Stimulated activated CD8-positive, alpha-beta memory T cell treated with anti-CD3 and anti-CD28 coated beads, Interleukin-12 subunit alpha, Interleukin-12 subunit beta, amount 100 ng/mL, for 24 hours (primary cell): ENCODE measurements around the gene SHROOM4.

ENCODE experiments used
- DNase-seq: peaks from one replicate; pipeline ENCODE4 v3.0.0-alpha.2; 2020; ENCODE audit errors: extremely low read depth

Gene SHROOM4

GRCh38 chrX:50707955-50708699, 105.9 kb downstream of the SHROOM4 start:
- DNase-seq = no peak

DNA sequence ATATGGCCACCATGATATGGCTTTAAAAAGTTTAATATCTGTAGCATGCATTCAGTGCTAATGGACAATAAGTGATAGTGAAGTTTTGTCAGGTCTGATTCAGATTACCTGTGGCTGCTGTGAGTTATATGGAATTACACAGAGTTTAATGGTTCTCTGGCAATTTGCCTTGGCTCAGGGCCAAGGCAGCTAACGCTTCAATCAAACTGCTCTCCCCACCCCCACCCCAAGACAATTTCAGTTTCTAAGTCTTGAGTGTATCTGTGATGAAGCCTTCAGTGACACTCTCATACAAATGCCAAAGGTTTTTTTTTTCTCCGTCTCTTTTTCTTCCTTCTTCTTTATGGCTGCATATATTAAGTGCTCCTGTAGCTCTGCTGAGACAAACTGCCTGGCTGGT, 106.6 kb downstream of the SHROOM4 start:
- DNase-seq = no peak

DNA sequence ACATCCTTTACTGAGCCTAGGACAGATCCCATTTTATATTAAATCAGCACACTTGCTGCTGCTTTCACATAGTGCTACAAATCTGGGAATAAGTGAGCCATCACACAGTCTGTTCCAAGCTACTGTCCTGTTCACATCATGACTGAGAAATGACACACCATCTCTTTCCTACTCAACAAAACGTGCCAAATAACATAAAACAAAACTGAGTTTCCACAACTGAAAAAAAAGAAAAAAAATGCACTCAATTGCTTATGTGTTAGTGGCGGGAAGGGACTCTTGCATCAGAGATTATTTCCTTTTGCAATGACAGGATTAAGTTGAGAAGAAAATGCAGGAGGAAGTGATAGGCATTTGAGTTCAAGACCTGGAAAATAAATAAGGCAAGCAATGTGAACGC, 109.0 kb downstream of the SHROOM4 start:
- DNase-seq = no peak

GRCh38 chrX:50704360-50704759, 109.6 kb downstream of the SHROOM4 start:
- no peak for DNase-seq

DNA sequence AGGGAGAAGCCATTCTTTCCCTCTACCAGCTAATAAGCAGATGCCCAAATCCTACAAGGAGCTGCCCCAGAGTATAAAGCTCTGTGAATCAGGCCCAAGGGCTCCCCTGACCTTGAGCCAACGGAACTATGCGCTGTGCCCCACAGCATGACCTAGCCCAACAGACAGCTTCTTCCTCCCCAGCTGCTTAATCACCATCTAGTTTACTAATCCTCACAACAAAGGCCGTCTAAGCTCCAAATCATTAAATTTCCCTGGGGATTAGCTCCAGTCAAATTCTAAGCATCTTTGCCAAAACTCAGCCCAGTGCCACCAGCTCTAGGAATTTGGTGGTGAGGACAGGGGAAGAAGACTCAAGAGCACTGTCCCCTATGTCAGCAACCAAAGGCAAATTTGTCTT, 113.1 kb downstream of the SHROOM4 start:
- no peak for DNase-seq

GRCh38 chrX:50698944-50699343, 115.0 kb downstream of the SHROOM4 start:
- DNase-seq = no peak

GRCh38 chrX:50697691-50698090, 116.3 kb downstream of the SHROOM4 start:
- DNase-seq = no peak

DNA sequence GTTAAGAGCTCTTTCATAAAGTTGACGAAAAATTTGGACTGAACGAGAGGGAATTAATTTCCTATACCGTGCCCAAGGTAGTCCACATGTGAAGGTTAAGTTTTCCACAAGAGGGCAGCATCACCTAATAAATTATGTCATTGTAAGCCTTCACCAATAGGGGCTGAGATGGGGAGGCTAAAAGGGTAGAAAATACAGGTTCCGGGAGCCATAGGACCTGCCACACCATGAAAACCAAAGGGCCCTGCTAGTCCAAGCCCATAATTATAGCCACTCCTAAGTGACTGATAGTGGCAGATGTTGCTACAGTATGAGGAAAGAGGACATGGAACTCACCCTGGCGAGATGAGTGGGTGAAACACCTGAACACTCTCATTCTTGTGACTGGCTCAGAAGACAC, 122.2 kb downstream of the SHROOM4 start:
- no peak for DNase-seq

- DNase-seq = no peak
Measured at GRCh38 chrX:50684871-50685270, 129.1 kb downstream of the SHROOM4 start.

- no peak for DNase-seq
Measured at GRCh38 chrX:50680990-50681389, 133.0 kb downstream of the SHROOM4 start.

- no peak for DNase-seq
Measured at GRCh38 chrX:50677789-50678188, 136.2 kb downstream of the SHROOM4 start.

GRCh38 chrX:50671661-50672060, 142.3 kb downstream of the SHROOM4 start:
- no peak for DNase-seq

- no peak for DNase-seq
Measured at GRCh38 chrX:50668860-50669259, 145.1 kb downstream of the SHROOM4 start.

DNA sequence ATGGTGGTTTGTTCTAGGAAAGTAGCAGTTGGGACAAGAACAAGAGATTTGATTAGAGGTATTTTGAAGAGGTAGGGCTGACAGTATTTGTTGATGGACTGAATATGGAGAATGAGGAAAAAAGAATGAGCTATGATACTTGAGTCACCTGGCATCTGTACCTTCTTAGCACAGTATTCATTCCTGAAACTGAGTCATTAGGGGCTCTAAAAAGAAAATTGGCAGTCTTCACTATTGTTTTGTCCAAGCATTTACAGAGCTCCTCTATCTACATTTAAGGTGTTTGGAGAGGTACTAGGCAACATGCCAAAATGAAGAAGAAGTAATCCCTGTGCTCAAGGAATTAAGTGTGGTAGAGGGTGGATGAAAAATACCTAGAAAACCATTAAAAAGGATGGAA, 165.8 kb downstream of the SHROOM4 start:
- DNase-seq = no peak

DNA sequence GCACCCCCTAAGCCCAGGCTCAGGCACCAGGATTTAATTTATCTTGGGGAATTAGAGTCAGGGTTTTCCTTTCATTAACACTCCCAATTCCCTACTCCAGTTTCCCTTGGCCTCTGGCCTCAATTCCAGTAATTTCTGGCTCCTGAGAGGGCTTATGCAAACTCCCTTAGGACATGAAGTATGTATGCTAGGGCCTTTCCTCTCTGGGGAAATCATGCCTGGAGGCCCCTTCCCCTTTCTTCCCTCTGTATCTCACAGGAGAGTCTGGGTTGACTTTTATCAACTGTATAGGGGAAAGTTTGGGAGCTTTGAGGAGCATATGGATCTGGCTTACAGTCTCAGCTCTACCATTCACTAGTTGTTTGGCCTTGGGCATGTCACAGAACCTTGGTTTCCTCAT, 169.5 kb downstream of the SHROOM4 start:
- no peak for DNase-seq

GRCh38 chrX:50643525-50644137, 170.4 kb downstream of the SHROOM4 start:
- DNase-seq = no peak

DNA sequence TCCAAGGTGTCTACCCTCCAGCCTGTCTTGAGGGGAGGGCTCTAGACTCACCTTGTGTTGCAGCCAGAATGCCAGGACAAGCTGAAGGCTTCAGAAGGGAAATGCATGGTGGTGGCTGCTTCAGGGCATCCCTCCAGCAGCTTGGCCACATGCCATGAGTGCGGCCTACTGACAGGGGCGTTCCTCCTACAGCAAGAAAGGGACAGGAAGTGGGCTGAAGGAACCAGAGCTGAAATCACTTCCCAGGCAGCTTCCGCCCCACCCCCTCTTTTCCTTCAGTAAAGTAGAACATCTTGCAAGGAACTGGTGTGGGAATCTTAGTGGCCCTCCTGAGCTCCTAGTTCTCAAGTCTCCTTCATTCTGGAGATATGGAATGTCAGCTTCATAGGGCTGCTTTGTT, 175.9 kb downstream of the SHROOM4 start:
- DNase-seq = no peak

GRCh38 chrX:50635817-50636365, 178.1 kb downstream of the SHROOM4 start:
- DNase-seq = no peak

- no peak for DNase-seq
Measured at GRCh38 chrX:50635162-50635561, 178.8 kb downstream of the SHROOM4 start.

DNA sequence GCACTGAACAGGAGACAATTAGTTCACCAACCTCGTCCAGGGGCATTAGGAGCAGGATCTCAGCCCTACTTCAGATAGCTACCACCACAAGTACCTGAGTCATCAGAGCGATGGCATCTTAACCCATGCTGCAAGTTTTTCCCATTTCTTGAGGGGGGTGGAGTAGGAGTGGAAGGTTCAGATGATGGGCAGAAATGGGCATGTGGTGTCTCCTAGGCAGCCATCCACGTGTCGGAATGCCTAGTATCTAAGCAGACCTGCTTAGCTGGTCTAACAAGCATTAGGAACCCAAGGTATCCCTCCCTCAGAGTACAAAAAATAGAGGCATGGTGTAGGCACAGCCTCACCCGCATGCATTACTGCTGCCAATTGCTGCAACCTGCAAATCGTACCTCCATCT, 184.2 kb downstream of the SHROOM4 start:
- no peak for DNase-seq

DNA sequence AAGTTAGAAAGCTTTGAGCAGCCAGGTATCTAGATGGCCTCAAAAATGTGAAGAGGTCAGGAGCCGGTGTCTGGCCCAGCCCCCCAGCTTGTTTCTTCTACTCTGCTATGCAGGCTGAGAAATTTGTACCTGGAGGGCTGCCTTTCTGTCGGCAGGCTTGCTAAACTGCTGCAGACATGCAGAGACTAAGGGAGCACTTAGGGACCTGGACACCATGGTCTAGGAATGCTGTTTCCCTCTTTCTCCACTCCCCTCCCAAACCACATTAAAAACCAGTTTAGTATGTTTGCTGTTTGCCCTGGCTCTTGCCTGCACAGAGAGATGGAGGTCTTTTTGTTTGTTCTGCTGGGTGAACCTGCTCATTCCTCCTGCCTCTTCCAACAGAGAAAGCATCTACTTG, 186.3 kb downstream of the SHROOM4 start:
- DNase-seq = no peak

GRCh38 chrX:50626432-50626831, 187.6 kb downstream of the SHROOM4 start:
- DNase-seq = no peak

DNA sequence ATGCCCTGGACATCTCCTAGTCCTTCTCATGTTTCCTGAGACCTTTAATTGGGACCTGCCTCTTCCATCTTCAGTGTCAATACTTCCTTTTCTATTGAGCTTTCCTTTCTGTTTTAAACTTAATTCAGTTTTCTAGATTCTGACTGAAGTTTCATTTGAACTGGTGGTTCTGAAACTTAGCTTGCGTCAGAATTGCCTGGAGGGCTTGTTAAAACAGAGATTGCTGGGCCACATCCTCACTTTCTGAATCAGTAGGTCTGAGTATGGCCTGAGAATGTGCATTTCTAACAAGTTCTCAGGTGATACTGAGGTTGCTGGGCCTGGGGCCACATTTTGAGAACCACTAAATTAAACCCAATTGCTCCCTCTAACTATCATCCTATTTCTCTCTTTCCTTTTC, 191.2 kb downstream of the SHROOM4 start:
- no peak for DNase-seq
